SK-N-SH treated with all-trans-retinoic acid at 6 μM for 48 hours (cell line): Measurements from ENCODE around the gene MEI1.

Experiments
- ATAC-seq: fragments of 200-7000 bp; cut with Tn5 transposase; 3 replicates; pipeline ENCODE4 v1.9.1; 2020; ENCODE audit warnings: mild to moderate bottlenecking, moderate library complexity
- BACH2 ChIP-seq: fragments of 250-450 bp; sonication (Bioruptor Pico); IDR thresholded peaks from 2 replicates; pipeline ENCODE4 v1.9.0; 2021; ENCODE audit warnings: mild to moderate bottlenecking, borderline replicate concordance
- CSRNP3 ChIP-seq: fragments of 250-450 bp; sonication (Bioruptor Pico); IDR thresholded peaks from 2 replicates; pipeline ENCODE4 v1.5.1; 2021; ENCODE audit warnings: mild to moderate bottlenecking, moderate library complexity
- ESRRG ChIP-seq: fragments of 250-450 bp; sonication (Bioruptor Pico); IDR thresholded peaks from 2 replicates; pipeline ENCODE4 v1.6.1; 2021; ENCODE audit warnings: mild to moderate bottlenecking
- GLIS3 ChIP-seq: fragments of 250-450 bp; sonication (Bioruptor Pico); IDR thresholded peaks from 2 replicates; pipeline ENCODE4 v1.5.0; 2020; ENCODE audit warnings: mild to moderate bottlenecking, moderate library complexity
- OSR1 ChIP-seq: fragments of 250-450 bp; sonication (Bioruptor Pico); IDR thresholded peaks from 2 replicates; pipeline ENCODE4 v1.8.0; 2022; ENCODE audit warnings: moderate library complexity, mild to moderate bottlenecking, inconsistent platforms
- PATZ1 ChIP-seq: fragments of 250-450 bp; sonication (Bioruptor Pico); IDR thresholded peaks from 2 replicates; pipeline ENCODE4 v1.8.0; 2020; ENCODE audit warnings: mild to moderate bottlenecking, moderate library complexity, borderline replicate concordance
- PPARA ChIP-seq: fragments of 250-450 bp; sonication (Bioruptor Pico); IDR thresholded peaks from 2 replicates; pipeline ENCODE4 v1.5.0; 2020; ENCODE audit warnings: mild to moderate bottlenecking, borderline replicate concordance
- RARB ChIP-seq: fragments of 250-450 bp; sonication (Bioruptor Pico); IDR thresholded peaks from 2 replicates; pipeline ENCODE4 v1.8.0; 2021; ENCODE audit warnings: mild to moderate bottlenecking, moderate library complexity
- SNAI2 ChIP-seq: fragments of 250-450 bp; sonication (Bioruptor Pico); IDR thresholded peaks from 2 replicates; pipeline ENCODE4 v1.5.0; 2020; ENCODE audit warnings: mild to moderate bottlenecking, moderate library complexity
- TCF4 ChIP-seq: fragments of 250-450 bp; sonication (Bioruptor Pico); IDR thresholded peaks from 2 replicates; pipeline ENCODE4 v1.8.0; 2021; ENCODE audit warnings: mild to moderate bottlenecking, moderate library complexity, borderline replicate concordance
- TOX ChIP-seq: fragments of 250-450 bp; sonication (Bioruptor Pico); IDR thresholded peaks from 2 replicates; pipeline ENCODE4 v1.8.0; 2021; ENCODE audit warnings: mild to moderate bottlenecking, moderate library complexity, borderline replicate concordance
- ZFP3 ChIP-seq: fragments of 250-450 bp; sonication (Bioruptor Pico); IDR thresholded peaks from 2 replicates; pipeline ENCODE4 v1.5.0; 2020; ENCODE audit warnings: mild to moderate bottlenecking, moderate library complexity
- ZNF70 ChIP-seq: fragments of 450-650 bp; formaldehyde crosslinking; IDR thresholded peaks from 2 replicates; pipeline ENCODE4 v1.5.0; 2020; ENCODE audit warnings: mild to moderate bottlenecking, moderate library complexity
- ZNF8 ChIP-seq: fragments of 450-650 bp; formaldehyde crosslinking; IDR thresholded peaks from 2 replicates; pipeline ENCODE4 v1.5.0; 2020; ENCODE audit warnings: mild to moderate bottlenecking, moderate library complexity
- TF ChIP-seq, protein P1 (sequence below): fragments of 250-450 bp; sonication (Bioruptor Pico); IDR thresholded peaks from 2 replicates; pipeline ENCODE4 v1.8.0; 2021; ENCODE audit warnings: low read depth, mild to moderate bottlenecking, moderate library complexity, borderline replicate concordance
- TF ChIP-seq, protein P2 (sequence below): fragments of 250-450 bp; sonication (Bioruptor Pico); IDR thresholded peaks from 2 replicates; pipeline ENCODE4 v1.5.0; 2020; ENCODE audit warnings: mild to moderate bottlenecking, moderate library complexity

MEI1 gene

DNA sequence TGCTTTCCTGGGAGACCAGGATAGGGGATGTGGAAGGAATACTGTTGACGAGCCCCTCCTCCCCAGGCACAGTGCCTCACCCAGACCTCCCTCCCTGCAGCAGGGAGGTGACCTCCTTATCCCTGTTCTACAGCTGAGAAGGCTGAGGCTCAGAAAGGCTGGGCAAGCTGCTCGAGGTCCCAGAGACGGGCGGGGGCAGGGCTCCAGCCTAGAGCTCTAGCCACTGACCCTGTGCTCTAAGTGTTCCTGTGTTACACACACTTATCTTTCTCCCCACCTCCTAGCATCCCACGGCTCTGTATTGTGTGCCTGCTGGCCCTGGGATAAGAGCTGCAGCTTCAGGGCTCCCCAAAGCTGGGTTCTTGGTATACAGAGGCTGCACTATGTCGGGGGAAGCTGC, 109.1 kb downstream of the MEI1 start:
- TF ChIP-seq, protein P1, sequence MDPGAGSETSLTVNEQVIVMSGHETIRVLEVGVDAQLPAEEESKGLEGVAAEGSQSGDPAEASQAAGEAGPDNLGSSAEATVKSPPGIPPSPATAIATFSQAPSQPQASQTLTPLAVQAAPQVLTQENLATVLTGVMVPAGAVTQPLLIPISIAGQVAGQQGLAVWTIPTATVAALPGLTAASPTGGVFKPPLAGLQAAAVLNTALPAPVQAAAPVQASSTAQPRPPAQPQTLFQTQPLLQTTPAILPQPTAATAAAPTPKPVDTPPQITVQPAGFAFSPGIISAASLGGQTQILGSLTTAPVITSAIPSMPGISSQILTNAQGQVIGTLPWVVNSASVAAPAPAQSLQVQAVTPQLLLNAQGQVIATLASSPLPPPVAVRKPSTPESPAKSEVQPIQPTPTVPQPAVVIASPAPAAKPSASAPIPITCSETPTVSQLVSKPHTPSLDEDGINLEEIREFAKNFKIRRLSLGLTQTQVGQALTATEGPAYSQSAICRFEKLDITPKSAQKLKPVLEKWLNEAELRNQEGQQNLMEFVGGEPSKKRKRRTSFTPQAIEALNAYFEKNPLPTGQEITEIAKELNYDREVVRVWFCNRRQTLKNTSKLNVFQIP (CRISPR knock-in tag): no peak
- TF ChIP-seq BACH2 (CRISPR knock-in tag): no peak
- no peak for TF ChIP-seq GLIS3 (CRISPR knock-in tag)
- TF ChIP-seq, protein P2, sequence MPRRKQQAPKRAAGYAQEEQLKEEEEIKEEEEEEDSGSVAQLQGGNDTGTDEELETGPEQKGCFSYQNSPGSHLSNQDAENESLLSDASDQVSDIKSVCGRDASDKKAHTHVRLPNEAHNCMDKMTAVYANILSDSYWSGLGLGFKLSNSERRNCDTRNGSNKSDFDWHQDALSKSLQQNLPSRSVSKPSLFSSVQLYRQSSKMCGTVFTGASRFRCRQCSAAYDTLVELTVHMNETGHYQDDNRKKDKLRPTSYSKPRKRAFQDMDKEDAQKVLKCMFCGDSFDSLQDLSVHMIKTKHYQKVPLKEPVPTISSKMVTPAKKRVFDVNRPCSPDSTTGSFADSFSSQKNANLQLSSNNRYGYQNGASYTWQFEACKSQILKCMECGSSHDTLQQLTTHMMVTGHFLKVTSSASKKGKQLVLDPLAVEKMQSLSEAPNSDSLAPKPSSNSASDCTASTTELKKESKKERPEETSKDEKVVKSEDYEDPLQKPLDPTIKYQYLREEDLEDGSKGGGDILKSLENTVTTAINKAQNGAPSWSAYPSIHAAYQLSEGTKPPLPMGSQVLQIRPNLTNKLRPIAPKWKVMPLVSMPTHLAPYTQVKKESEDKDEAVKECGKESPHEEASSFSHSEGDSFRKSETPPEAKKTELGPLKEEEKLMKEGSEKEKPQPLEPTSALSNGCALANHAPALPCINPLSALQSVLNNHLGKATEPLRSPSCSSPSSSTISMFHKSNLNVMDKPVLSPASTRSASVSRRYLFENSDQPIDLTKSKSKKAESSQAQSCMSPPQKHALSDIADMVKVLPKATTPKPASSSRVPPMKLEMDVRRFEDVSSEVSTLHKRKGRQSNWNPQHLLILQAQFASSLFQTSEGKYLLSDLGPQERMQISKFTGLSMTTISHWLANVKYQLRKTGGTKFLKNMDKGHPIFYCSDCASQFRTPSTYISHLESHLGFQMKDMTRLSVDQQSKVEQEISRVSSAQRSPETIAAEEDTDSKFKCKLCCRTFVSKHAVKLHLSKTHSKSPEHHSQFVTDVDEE (CRISPR knock-in tag): no peak
- no peak for TF ChIP-seq OSR1 (CRISPR knock-in tag)
- no peak for TF ChIP-seq SNAI2
- no peak for ATAC-seq

GRCh38 chr22:41810022-41810421, 110.7 kb downstream of the MEI1 start:
- ATAC-seq: no peak
- TF ChIP-seq TCF4 (CRISPR knock-in tag) (no peak), PATZ1 (CRISPR knock-in tag) (no peak), ZNF70 (CRISPR knock-in tag) (no peak), TOX (CRISPR knock-in tag) (no peak), CSRNP3 (CRISPR knock-in tag) (no peak), ZNF8 (no peak), ZFP3 (CRISPR knock-in tag) (no peak), GLIS3 (CRISPR knock-in tag) (no peak)
- TF ChIP-seq, protein P2 (CRISPR knock-in tag): no peak

- no peak for ATAC-seq
- TF ChIP-seq GLIS3 (CRISPR knock-in tag): no peak
These were observed 113.7 kb downstream of the MEI1 start for GRCh38 chr22:41812805-41813545.

DNA sequence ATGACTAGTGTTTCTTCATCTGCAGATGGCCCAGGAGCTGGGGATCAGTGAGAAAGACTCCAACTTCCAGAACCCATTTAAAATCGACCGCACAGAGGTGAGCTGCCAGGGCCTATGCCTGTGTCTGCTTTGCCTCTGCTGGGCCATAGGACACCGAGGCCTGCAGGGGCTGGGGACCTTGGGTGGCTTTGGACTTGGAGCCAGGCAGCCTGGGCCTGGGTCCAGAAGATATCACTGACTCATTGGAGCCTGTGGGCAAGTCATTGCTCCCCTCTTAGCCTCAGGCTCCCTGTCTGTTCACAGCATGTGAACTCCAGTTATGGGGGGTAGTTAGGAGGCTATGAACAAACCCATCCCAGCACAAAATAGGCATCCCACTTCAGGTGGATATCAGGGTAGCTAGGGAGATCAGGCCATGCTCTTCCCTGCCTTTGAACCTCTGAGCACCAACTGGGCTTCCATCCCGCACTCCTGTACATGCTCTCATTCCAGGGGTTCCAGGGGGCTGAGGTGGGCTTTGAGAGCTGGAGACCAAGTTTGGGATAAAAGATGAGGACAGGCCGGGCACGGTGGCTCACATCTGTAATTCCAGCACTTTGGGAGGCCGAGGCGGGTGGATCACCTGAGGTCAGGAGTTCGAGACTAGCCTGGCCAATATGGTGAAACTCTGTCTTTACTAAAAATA, 114.6 kb downstream of the MEI1 start:
- TF ChIP-seq, protein P2 (CRISPR knock-in tag): no peak
- TF ChIP-seq RARB: no peak
- no peak for TF ChIP-seq ESRRG (CRISPR knock-in tag)
- no peak for TF ChIP-seq PPARA (CRISPR knock-in tag)
- no peak for ATAC-seq
